Measurements from ENCODE around the gene RAMACL. TPM values are rescaled to one million over a fixed set of nuclear protein-coding genes. Genes with fewer than 3 reads are reported as not detected.

RAMACL gene
- total RNA-seq, 1 experiment from 2014 or later = 0.28 TPM

DNA sequence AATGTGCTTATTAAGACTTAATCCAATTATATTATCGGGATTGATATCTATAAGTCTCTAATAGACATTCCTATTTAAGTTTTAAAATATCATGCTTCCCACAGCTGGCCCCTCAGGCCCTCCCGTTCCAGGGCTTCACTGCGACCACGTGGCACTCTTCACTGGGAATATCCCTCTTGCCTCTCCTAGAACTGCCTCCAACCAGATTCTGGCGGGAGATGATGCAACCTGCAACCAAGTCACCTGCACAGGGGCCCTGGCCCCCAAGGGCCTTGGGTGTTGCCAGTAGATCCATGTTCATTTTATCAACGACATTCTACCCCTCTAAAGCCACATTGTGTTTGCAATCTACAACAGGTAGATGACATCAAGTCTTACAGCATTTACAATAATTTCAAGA lies 18.4 kb upstream of the RAMACL start:
- no peaks in the 10 kb centered on the region for H3K23me2 ChIP-seq (ENCODE audit: insufficient read length, low read depth, low read length, poor library complexity, severe bottlenecking)
- no peak overlapping the region for H4K8ac ChIP-seq (replicated peaks; ENCODE audit: insufficient read length, low read depth, low read length)
- no peak overlapping the region for H3T11ph ChIP-seq (ENCODE audit: low read length)
- H3K27me3 ChIP-seq (ENCODE audit: insufficient read depth, low read length) = no peaks in the 10 kb centered on the region
- H3K14ac ChIP-seq (ENCODE audit: insufficient read depth, low read length) = no peak overlapping the region; the same call in 1 of the 2 replicates
- no peak overlapping the region for H3K23ac ChIP-seq (ENCODE audit: insufficient read length, low read depth, low read length)
- no peak overlapping the region for H3K4me2 ChIP-seq (ENCODE audit: insufficient read depth, insufficient read length, low read length)
- H2BK12ac ChIP-seq (ENCODE audit: insufficient read length, low read depth, low read length) = no peak overlapping the region
- H4K20me1 ChIP-seq (ENCODE audit: control insufficient read depth, insufficient read depth, insufficient read length) = no peaks in the 10 kb centered on the region
- no peak overlapping the region for H2AK5ac ChIP-seq (ENCODE audit: insufficient read length, low read length)
- H3K56ac ChIP-seq (ENCODE audit: insufficient read length, low read depth, low read length) = no peak overlapping the region
- H2AFZ ChIP-seq (ENCODE audit: low read length) = no peak overlapping the region
- TF ChIP-seq, protein P1, sequence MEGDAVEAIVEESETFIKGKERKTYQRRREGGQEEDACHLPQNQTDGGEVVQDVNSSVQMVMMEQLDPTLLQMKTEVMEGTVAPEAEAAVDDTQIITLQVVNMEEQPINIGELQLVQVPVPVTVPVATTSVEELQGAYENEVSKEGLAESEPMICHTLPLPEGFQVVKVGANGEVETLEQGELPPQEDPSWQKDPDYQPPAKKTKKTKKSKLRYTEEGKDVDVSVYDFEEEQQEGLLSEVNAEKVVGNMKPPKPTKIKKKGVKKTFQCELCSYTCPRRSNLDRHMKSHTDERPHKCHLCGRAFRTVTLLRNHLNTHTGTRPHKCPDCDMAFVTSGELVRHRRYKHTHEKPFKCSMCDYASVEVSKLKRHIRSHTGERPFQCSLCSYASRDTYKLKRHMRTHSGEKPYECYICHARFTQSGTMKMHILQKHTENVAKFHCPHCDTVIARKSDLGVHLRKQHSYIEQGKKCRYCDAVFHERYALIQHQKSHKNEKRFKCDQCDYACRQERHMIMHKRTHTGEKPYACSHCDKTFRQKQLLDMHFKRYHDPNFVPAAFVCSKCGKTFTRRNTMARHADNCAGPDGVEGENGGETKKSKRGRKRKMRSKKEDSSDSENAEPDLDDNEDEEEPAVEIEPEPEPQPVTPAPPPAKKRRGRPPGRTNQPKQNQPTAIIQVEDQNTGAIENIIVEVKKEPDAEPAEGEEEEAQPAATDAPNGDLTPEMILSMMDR (conservative IDR thresholded peaks at IDR 0.05) = no peak
- no peaks in the 10 kb centered on the region for H3K27me3 Mint-ChIP-seq (ENCODE audit: low read depth)
- no peaks in the 10 kb centered on the region for H3K9me3 Mint-ChIP-seq
- no peak overlapping the region for H2BK120ac ChIP-seq (ENCODE audit: low read depth, low read length, poor library complexity, severe bottlenecking)
- H3K18ac ChIP-seq (ENCODE audit: insufficient read length, low read depth, low read length) = no peak overlapping the region
- no CpG with 5 or more reads among the region's 6 CpGs for WGBS (ENCODE audit: extremely low coverage, insufficient read length, low lambda C conversion rate)
- no peak overlapping the region for H3K27ac ChIP-seq (ENCODE audit: insufficient read length, low read depth, low read length)
- no peak overlapping the region for H3K4me3 Mint-ChIP-seq
- peaks cover 2% of the 10 kb centered on the region for H3K79me1 ChIP-seq (ENCODE audit: insufficient read depth, low read depth, low read length, poor library complexity, severe bottlenecking)
- peaks cover 0 to 4% (median 0%) of the 10 kb centered on the region in 3 experiments; a peak in 3 of 7 replicates for H3K36me3 Mint-ChIP-seq (ENCODE audit: insufficient read depth in 1 of 3, low read depth in 3 of 3)
- H3K27ac Mint-ChIP-seq = 0 out of 7 replicates have a peak overlapping the region, but pooled peaks of 1 of the 3 experiments have one; percentile 52
- no peak overlapping the region for H2BK5ac ChIP-seq (ENCODE audit: insufficient read length, low read length)
- H3K9me3 ChIP-seq (ENCODE audit: control insufficient read depth, low read depth, low read length) = no peaks in the 10 kb centered on the region
- peaks cover 6% of the 10 kb centered on the region; the same call in 1 of the 2 replicates for H3K79me2 ChIP-seq (ENCODE audit: insufficient read depth, low read length)
- H3K4me1 ChIP-seq (ENCODE audit: insufficient read depth, low read length) = no peaks in the 10 kb centered on the region; the same call in 1 of the 2 replicates
- no peak overlapping the region for H4K5ac ChIP-seq (ENCODE audit: insufficient read length, low read depth, low read length)
- H2BK20ac ChIP-seq (ENCODE audit: low read depth, low read length, poor library complexity, severe bottlenecking) = no peak overlapping the region
- no peak overlapping the region for H2BK15ac ChIP-seq (ENCODE audit: low read depth, low read length)
- H3K4ac ChIP-seq (ENCODE audit: low read depth, low read length) = no peak overlapping the region
- H3K9ac ChIP-seq (ENCODE audit: extremely low read depth, insufficient read length, low read length) = no peak overlapping the region
- peaks cover 12 to 13% of the 10 kb centered on the region in 2 experiments for H3K4me1 Mint-ChIP-seq
- DNase-seq = no peak
- H4K91ac ChIP-seq (ENCODE audit: insufficient read length, low read depth, low read length) = no peak overlapping the region

All from H9 (cell line).